ENCODE data around the gene NF2.
A peak's percentile ranks its signal among the peaks of the same experiment; 100 is the strongest.

NF2 gene

DNA sequence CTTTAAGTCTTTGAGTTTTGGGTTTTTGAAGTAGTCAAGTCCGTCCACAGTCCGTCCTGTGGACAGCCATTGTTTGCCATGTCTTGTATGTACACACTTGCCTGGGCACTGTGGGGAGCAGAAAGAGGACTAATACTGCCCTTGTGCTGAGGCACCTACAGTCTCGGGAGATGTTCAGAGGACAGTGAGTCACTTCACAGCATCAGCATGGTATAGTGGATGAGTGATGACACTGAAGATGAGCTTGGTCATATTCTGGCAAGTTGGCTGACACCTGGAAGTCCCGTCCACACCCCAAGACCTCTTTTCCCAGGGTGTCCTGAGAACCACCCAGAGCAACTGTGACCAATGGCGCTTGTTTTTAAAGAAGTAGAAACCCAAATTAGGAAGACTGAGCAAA is 29.2 kb downstream of the NF2 start:
- POLR2A ChIA-PET: no interaction called here
- TF ChIP-seq SUZ12 (IDR thresholded peaks at IDR 0.05): no peak
- TF ChIP-seq, protein P1, sequence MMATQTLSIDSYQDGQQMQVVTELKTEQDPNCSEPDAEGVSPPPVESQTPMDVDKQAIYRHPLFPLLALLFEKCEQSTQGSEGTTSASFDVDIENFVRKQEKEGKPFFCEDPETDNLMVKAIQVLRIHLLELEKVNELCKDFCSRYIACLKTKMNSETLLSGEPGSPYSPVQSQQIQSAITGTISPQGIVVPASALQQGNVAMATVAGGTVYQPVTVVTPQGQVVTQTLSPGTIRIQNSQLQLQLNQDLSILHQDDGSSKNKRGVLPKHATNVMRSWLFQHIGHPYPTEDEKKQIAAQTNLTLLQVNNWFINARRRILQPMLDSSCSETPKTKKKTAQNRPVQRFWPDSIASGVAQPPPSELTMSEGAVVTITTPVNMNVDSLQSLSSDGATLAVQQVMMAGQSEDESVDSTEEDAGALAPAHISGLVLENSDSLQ (IDR thresholded peaks at IDR 0.05): no peak
- no peak for TF ChIP-seq ZNF384 (IDR thresholded peaks at IDR 0.05)
- no peak for TF ChIP-seq ELF4 (IDR thresholded peaks at IDR 0.05)
- TF ChIP-seq FOXK2 (IDR thresholded peaks at IDR 0.05): no peak
- TF ChIP-seq ARNT (IDR thresholded peaks at IDR 0.05): no peak
- no peak for TF ChIP-seq LEF1 (IDR thresholded peaks at IDR 0.05; ENCODE audit: borderline replicate concordance)
- no peak for TF ChIP-seq FOXM1 (IDR thresholded peaks at IDR 0.05; ENCODE audit: borderline replicate concordance)
- no peak for TF ChIP-seq CTBP1 (IDR thresholded peaks at IDR 0.05; ENCODE audit: borderline replicate concordance)
- no peak for TF ChIP-seq NFRKB (IDR thresholded peaks at IDR 0.05)
- TF ChIP-seq FOXA1 (IDR thresholded peaks at IDR 0.05): no peak
- no peak for TF ChIP-seq TARDBP (IDR thresholded peaks at IDR 0.05)
- TF ChIP-seq BHLHE40 (IDR thresholded peaks at IDR 0.05; ENCODE audit: borderline replicate concordance): no peak
- no peak for TF ChIP-seq SP1 (IDR thresholded peaks at IDR 0.05)
- TF ChIP-seq L3MBTL2 (conservative IDR thresholded peaks at IDR 0.05): no peak
- TF ChIP-seq HDGF (IDR thresholded peaks at IDR 0.05; ENCODE audit: borderline replicate concordance): no peak
- CTCF ChIA-PET: no interaction called here

DNA sequence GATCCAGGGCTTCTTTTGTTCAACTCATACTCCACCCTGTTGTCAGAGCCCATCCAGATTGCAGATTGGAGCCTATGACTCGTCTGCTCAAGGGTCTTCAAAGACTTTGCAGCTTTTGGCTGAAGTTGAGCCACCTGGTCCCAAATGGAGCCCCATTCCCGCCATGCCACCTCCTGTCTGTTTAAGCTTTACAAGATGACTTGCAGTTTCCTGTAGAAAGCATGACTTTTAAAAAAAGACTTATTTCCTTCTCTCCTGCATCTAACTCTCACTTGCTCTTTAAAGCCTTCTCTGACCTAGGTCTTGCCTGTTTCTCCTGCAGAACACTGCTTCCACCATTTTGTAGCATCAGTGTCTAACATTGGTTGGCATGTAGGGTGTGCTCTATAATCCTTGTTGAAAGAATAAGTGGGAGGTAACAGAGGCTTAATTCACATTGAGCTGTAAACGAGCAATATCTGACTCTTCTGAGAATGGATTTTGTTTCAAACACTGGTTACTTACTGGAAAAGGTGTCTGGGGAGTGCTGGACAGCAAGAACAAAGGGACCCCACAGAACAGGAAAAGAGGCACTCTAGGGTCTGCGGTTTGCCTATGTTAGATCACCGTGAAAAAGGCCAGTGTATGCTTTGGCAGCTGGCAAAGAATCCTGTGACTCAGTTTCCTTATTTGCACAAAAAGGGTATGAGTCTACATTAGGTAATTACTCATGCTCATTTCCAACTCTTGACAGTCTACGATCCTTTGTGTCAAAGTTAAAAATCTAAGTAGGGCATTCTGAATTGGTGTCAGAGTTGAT is 30.3 kb downstream of the NF2 start:
- CTCF ChIA-PET: interaction anchor here (0.7 to 1.2 kb wide), 2 partner anchors 8 to 10 kb away, joined by 3 to 4 read pairs; no protein-coding TSS in a partner anchor

More for the DNA sequence above, 29.2 kb downstream of the NF2 start:
- no peak for DNase-seq (ENCODE audit: extremely low spot score)

DNA sequence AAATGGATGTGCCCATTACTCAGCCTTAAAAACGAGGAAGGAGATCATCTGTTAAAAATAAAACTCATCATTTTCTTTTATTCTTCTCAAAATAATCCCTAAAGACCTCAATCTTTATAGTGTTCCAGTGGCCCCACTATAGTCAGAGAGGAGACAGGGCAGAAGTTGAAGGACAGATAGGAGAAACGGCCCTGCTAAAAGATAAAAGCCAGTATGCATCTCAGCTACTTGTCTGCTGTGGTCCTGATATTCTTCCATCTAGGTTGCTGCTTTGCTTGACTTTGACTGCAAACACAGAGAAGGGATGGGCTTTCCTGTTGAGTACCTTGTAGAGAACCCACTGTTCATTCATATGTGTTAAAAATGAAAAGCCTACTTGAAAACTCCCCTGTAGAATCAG is 31.4 kb downstream of the NF2 start:
- ChIA-PET POLR2A (no interaction called here), CTCF (interaction anchor here (0.6 to 1.2 kb wide), 4 partner anchors 9 to 53 kb away, joined by 3 to 4 read pairs (median 3); partner anchors contain the start of gene NF2)
- TF ChIP-seq FOXK2 (IDR thresholded peaks at IDR 0.05): no peak
- no peak for DNase-seq (ENCODE audit: extremely low spot score)

More for the DNA sequence above, 30.3 kb downstream of the NF2 start:
- TF ChIP-seq ZNF384 (IDR thresholded peaks at IDR 0.05) (no peak), ARNT (IDR thresholded peaks at IDR 0.05) (no peak), ELF4 (IDR thresholded peaks at IDR 0.05) (no peak), BHLHE40 (IDR thresholded peaks at IDR 0.05; ENCODE audit: borderline replicate concordance) (no peak), HDGF (IDR thresholded peaks at IDR 0.05; ENCODE audit: borderline replicate concordance) (no peak)
- POLR2A ChIA-PET: no interaction called here
- no peak for DNase-seq (ENCODE audit: extremely low spot score)

DNA sequence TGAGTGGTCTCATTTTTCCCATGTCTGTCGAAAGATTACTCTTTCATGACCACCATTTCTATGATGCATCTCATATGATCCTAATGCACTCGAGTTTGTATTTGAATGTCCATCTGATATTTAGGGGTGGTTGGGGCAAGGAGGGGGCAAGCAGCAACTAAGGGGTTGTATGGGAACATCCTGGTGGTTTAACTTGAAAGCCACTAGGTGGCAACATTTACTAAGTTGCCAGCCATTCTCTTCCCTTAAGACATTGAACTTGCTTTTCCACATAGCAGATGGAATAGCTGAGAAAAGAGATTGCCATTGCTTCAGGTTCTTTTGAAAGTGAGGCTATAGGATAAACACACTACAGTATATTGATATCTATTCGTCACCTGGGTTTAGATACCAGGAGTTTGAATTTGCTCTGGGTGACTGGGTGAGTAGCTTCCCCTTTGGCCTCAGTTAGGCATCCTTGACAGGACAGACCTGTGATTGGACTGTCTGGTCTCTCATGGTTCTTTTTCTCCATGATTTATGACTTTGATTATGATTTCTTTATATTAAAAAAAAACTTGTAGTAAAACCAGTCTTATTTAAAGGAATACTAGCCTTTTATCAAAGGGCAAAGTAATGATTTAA is 32.4 kb downstream of the NF2 start:
- TF ChIP-seq SP1 (IDR thresholded peaks at IDR 0.05) (no peak), ZNF384 (IDR thresholded peaks at IDR 0.05) (no peak), BHLHE40 (IDR thresholded peaks at IDR 0.05; ENCODE audit: borderline replicate concordance) (no peak), FOXA1 (IDR thresholded peaks at IDR 0.05) (no peak), FOXK2 (IDR thresholded peaks at IDR 0.05) (no peak), CTBP1 (IDR thresholded peaks at IDR 0.05; ENCODE audit: borderline replicate concordance) (no peak), LEF1 (IDR thresholded peaks at IDR 0.05; ENCODE audit: borderline replicate concordance) (no peak), TARDBP (IDR thresholded peaks at IDR 0.05) (no peak), FOXM1 (IDR thresholded peaks at IDR 0.05; ENCODE audit: borderline replicate concordance) (no peak)
- TF ChIP-seq, protein P1 (IDR thresholded peaks at IDR 0.05): no peak
- DNase-seq (ENCODE audit: extremely low spot score): peak; percentile 70
- CTCF ChIA-PET: interaction anchor here (0.6 to 1.4 kb wide), 10 partner anchors 9 to 370 kb away, joined by 3 to 16 read pairs (median 3); no protein-coding TSS in a partner anchor
- POLR2A ChIA-PET: no interaction called here

DNA sequence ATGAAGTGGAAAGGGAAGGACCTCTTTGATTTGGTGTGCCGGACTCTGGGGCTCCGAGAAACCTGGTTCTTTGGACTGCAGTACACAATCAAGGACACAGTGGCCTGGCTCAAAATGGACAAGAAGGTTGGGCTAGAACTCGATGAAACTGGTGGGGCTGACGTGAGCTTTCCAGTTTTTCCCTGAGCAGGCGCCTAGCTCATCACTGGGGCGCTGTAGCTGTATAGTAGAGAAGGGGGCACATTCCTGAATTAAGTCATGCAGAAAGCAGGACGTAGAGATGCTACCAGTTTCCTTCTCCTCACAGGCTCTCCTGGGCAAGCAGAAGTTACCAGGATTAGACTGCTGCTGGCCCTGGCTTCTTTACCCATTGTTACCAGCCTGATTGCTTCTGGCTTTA is 33.3 kb downstream of the NF2 start:
- ChIA-PET POLR2A (no interaction called here), CTCF (interaction anchor here (0.7 to 1.4 kb wide), 6 partner anchors 10 to 369 kb away, joined by 3 to 16 read pairs (median 4); no protein-coding TSS in a partner anchor)
- no peak for TF ChIP-seq CTBP1 (IDR thresholded peaks at IDR 0.05; ENCODE audit: borderline replicate concordance)
- no peak for TF ChIP-seq FOXK2 (IDR thresholded peaks at IDR 0.05)
- TF ChIP-seq, protein P1 (IDR thresholded peaks at IDR 0.05): no peak
- no peak for TF ChIP-seq TARDBP (IDR thresholded peaks at IDR 0.05)
- TF ChIP-seq SUZ12 (IDR thresholded peaks at IDR 0.05): no peak
- no peak for DNase-seq (ENCODE audit: extremely low spot score)

DNA sequence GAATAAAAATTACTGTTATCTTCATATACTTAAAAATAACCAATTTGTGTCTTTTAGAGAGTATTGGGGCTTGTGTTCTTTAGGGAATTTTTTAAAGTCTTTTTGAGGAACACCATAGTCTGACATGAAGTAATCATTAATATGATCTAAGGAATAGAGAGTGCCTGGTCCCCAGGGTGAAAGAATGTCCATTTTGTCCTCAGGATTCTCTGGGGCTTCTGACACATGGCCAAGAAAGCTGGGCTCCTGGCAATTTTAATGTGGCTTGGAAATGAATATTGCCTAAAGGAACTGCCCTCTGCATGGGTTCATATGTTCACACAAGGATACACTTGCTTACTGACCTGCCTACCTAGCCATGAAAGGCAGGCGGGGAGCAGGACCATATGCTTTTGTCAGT is 33.7 kb downstream of the NF2 start:
- CTCF ChIA-PET: interaction anchor here (1.0 to 2.4 kb wide), 2 partner anchors 7 to 11 kb away, joined by 4 to 8 read pairs; no protein-coding TSS in a partner anchor
- POLR2A ChIA-PET: no interaction called here
- TF ChIP-seq ELF4 (IDR thresholded peaks at IDR 0.05): no peak
- DNase-seq (ENCODE audit: extremely low spot score): no peak

Data from HEK293T (cell line).